GM13976 (cell line): ENCODE results near the gene ATP2C2.

Experiments used
- DNase-seq: peaks from one replicate; pipeline ENCODE4 v3.0.0; 2012; ENCODE audit warnings: low spot score
- CTCF ChIP-seq: IDR thresholded peaks from 2 replicates; pipeline ENCODE4 v1.5.1; 2012; ENCODE audit warnings: borderline replicate concordance, mild to moderate bottlenecking; ENCODE audit not compliant: insufficient read depth; ENCODE audit errors: extremely low read depth, missing control alignments, control extremely low read depth
- in situ Hi-C: fragments of 300-500 bp; cut with MboI; formaldehyde crosslinking; loops from one replicate; pipeline ENCODE4 v1.12.0; 2022; ENCODE audit warnings: low sequenced_read_pairs, mixed read lengths, inconsistent platforms; ENCODE audit not compliant: unreplicated experiment

ATP2C2 gene

GRCh38 chr16:84503751-84504395 lies 135.5 kb downstream of the ATP2C2 start:
- in situ Hi-C loops: loop anchor here (25.0 kb wide), 1 partner anchor 458 kb away; no protein-coding TSS in a partner anchor
- DNase-seq: no peak
- no peak for TF ChIP-seq CTCF

GRCh38 chr16:84504420-84505248 lies 136.3 kb downstream of the ATP2C2 start, which contains the start of gene MEAK7:
MEAK7 (minus strand) TSS chr16:84504659; CDS start chr16:84498086, 6,573 bp downstream.
- DNase-seq: peak; percentile 99
- TF ChIP-seq CTCF: no peak
- in situ Hi-C loops: loop anchor here (25.0 kb wide), 1 partner anchor 458 kb away; no protein-coding TSS in a partner anchor

GRCh38 chr16:84505249-84506187 lies 137.2 kb downstream of the ATP2C2 start:
- no peak for DNase-seq
- no peak for TF ChIP-seq CTCF
- in situ Hi-C loops: loop anchor here (25.0 kb wide), 1 partner anchor 457 kb away; no protein-coding TSS in a partner anchor

GRCh38 chr16:84507011-84507982 lies 139.0 kb downstream of the ATP2C2 start:
- TF ChIP-seq CTCF: no peak
- peak; percentile 69 for DNase-seq
- in situ Hi-C loops: loop anchor here (25.0 kb wide), 1 partner anchor 455 kb away; no protein-coding TSS in a partner anchor

GRCh38 chr16:84508502-84508901 lies 140.2 kb downstream of the ATP2C2 start:
- no peak for TF ChIP-seq CTCF
- DNase-seq: no peak
- in situ Hi-C loops: loop anchor here (25.0 kb wide), 1 partner anchor 454 kb away; no protein-coding TSS in a partner anchor
